Measurements from ENCODE around the gene AVEN. TPM values are rescaled to one million over a fixed set of nuclear protein-coding genes. Genes with fewer than 3 reads are reported as not detected.

The AVEN gene
- polyA plus RNA-seq, 1 donor (not counting 4 experiments of a cell fraction or from before 2014, with no cell fraction given) = 16.6 TPM

GRCh38 chr15:33857726-33858125, 181.3 kb downstream of the AVEN start:
- no peak for DNase-seq (ENCODE audit: low read depth, low spot score)
- FAIRE-seq = no peak

GRCh38 chr15:33852570-33852969, 186.4 kb downstream of the AVEN start:
- no peak overlapping the region for H3K27ac ChIP-seq (ENCODE audit: control insufficient read depth, insufficient read depth, low read length)
- H3K4me3 ChIP-seq (ENCODE audit: control insufficient read depth in 2 of 3, extremely low read depth in 1 of 3, insufficient read depth in 2 of 3, low read depth in 1 of 3, low read length in 3 of 3) = no peak overlapping the region
- no peaks in the 10 kb centered on the region for H3K36me3 ChIP-seq (ENCODE audit: control insufficient read depth in 2 of 2, extremely low read depth in 1 of 2, insufficient read depth in 2 of 2, low read length in 2 of 2)
- dilution Hi-C loops (cut with MboI; ENCODE audit: extremely low pct_ligation_motif_present, low sequenced_read_pairs) = no loop called here
- H4K20me1 ChIP-seq (ENCODE audit: control insufficient read depth, extremely low read depth, insufficient read depth, low read length) = no peaks in the 10 kb centered on the region
- TF ChIP-seq CTCF (optimal IDR thresholded peaks at IDR 0.05 in 1 of 3, IDR thresholded peaks at IDR 0.05 in 1 of 3, conservative IDR thresholded peaks at IDR 0.05 in 1 of 3; ENCODE audit: extremely low read depth in 1 of 3, insufficient read depth in 2 of 3, low read length in 3 of 3) = no peak
- no peak for TF ChIP-seq EZH2 (IDR thresholded peaks at IDR 0.05; ENCODE audit: low read length)
- no peaks in the 10 kb centered on the region for H3K9me3 ChIP-seq (ENCODE audit: control insufficient read depth, low read depth, low read length)
- no peak overlapping the region for H3K9ac ChIP-seq (ENCODE audit: control insufficient read depth, extremely low read depth, insufficient read depth, low read length)
- H3K79me2 ChIP-seq (ENCODE audit: control insufficient read depth, insufficient read depth, low read length) = no peaks in the 10 kb centered on the region
- H3K4me1 ChIP-seq (ENCODE audit: control insufficient read depth, extremely low read depth, insufficient read depth, low read length) = no peaks in the 10 kb centered on the region
- DNase-seq (ENCODE audit: low read depth, low spot score) (no peak), FAIRE-seq (no peak)
- H3K27me3 ChIP-seq (ENCODE audit: control insufficient read depth, extremely low read depth, insufficient read depth, low read length) = no peaks in the 10 kb centered on the region
- no peak overlapping the region for H3K4me2 ChIP-seq (ENCODE audit: control insufficient read depth, extremely low read depth, insufficient read depth, low read depth, low read length)
- H3K9me1 ChIP-seq (ENCODE audit: control insufficient read depth, extremely low read depth, insufficient read depth, low read length) = no peaks in the 10 kb centered on the region
- no peak overlapping the region for H2AFZ ChIP-seq (ENCODE audit: control insufficient read depth, low read length)

More at GRCh38 chr15:33857726-33858125, 181.3 kb downstream of the AVEN start:
- Histone ChIP-seq H3K27me3 (ENCODE audit: control insufficient read depth, extremely low read depth, insufficient read depth, low read length) (no peaks in the 10 kb centered on the region), H3K9me1 (ENCODE audit: control insufficient read depth, extremely low read depth, insufficient read depth, low read length) (no peaks in the 10 kb centered on the region), H3K9me3 (ENCODE audit: control insufficient read depth, low read depth, low read length) (no peaks in the 10 kb centered on the region), H3K36me3 (ENCODE audit: control insufficient read depth in 2 of 2, extremely low read depth in 1 of 2, insufficient read depth in 2 of 2, low read length in 2 of 2) (no peaks in the 10 kb centered on the region), H3K4me3 (ENCODE audit: control insufficient read depth in 2 of 3, extremely low read depth in 1 of 3, insufficient read depth in 2 of 3, low read depth in 1 of 3, low read length in 3 of 3) (no peak overlapping the region), H3K9ac (ENCODE audit: control insufficient read depth, extremely low read depth, insufficient read depth, low read length) (no peak overlapping the region), H3K27ac (ENCODE audit: control insufficient read depth, insufficient read depth, low read length) (no peak overlapping the region), H3K4me1 (ENCODE audit: control insufficient read depth, extremely low read depth, insufficient read depth, low read length) (peaks cover 11% of the 10 kb centered on the region), H2AFZ (ENCODE audit: control insufficient read depth, low read length) (no peak overlapping the region), H3K79me2 (ENCODE audit: control insufficient read depth, insufficient read depth, low read length) (no peaks in the 10 kb centered on the region), H3K4me2 (ENCODE audit: control insufficient read depth, extremely low read depth, insufficient read depth, low read depth, low read length) (no peak overlapping the region), H4K20me1 (ENCODE audit: control insufficient read depth, extremely low read depth, insufficient read depth, low read length) (no peaks in the 10 kb centered on the region)
- dilution Hi-C loops (cut with MboI; ENCODE audit: extremely low pct_ligation_motif_present, low sequenced_read_pairs) = no loop called here
- TF ChIP-seq CTCF (optimal IDR thresholded peaks at IDR 0.05 in 1 of 3, IDR thresholded peaks at IDR 0.05 in 1 of 3, conservative IDR thresholded peaks at IDR 0.05 in 1 of 3; ENCODE audit: extremely low read depth in 1 of 3, insufficient read depth in 2 of 3, low read length in 3 of 3) (no peak), EZH2 (IDR thresholded peaks at IDR 0.05; ENCODE audit: low read length) (no peak)
